IPS-15b (cell line): ENCODE results near the gene EXO5.
"Not testable (repeated sequence)": the region's sequence is repeated elsewhere in the genome, so short reads cannot be mapped to it uniquely, and the experiment has no call there.

Experiments
- H3K27me3 ChIP-seq: one replicate; pipeline ENCODE4 v1.6.1; 2013; ENCODE audit warnings: low read length; ENCODE audit not compliant: control insufficient read depth, insufficient read depth
- H3K36me3 ChIP-seq: one replicate; pipeline ENCODE4 v1.6.1; 2013; ENCODE audit warnings: low read length; ENCODE audit not compliant: control insufficient read depth, insufficient read depth
- H3K4me1 ChIP-seq: one replicate; pipeline ENCODE4 v1.6.1; 2013; ENCODE audit warnings: mild to moderate bottlenecking, low read length; ENCODE audit not compliant: control insufficient read depth, insufficient read depth
- H3K4me3 ChIP-seq: one replicate; pipeline ENCODE4 v1.5.1; 2013; ENCODE audit warnings: low read depth, low read length
- H3K9ac ChIP-seq: one replicate; pipeline ENCODE4 v1.6.1; 2013; ENCODE audit warnings: low read depth, mild to moderate bottlenecking, low read length
- H3K9me3 ChIP-seq: one replicate; pipeline ENCODE4 v1.6.1; 2013; ENCODE audit warnings: mild to moderate bottlenecking, low read length; ENCODE audit not compliant: control insufficient read depth, insufficient read depth

Gene EXO5

GRCh38 chr1:40519517-40519916, 10.9 kb downstream of the EXO5 start:
- H3K4me1 ChIP-seq: no peaks in the 10 kb centered on the region

DNA sequence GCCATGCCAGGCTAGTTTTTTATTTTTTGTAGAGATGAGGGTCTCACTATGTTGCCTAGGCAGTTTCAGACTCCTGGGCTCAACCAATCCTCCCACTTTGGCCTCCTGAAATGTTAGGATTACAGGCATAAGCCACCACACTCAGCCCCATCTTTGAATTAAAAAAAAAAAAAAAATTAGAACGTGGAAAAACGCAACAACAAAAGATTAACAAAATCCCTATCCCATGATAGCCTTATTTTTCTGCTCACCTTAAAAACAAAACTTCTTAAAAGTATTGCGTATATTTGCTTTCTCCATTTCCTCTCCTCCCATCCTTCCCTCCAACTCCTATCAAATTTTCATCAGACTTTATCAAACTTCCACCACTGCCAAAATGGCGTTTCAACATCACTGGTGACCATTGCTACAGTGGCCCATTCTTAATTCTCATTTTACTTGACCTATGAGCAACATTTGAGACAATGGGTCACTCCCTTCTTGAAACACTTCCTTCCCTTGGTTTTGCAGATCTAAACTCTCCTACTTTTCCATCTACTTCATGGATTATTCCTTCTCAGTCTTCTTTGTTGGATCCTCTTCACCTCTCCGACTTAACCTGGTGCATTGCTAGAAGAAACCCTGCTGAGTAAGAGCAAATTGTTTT, 22.3 kb downstream of the EXO5 start:
- Histone ChIP-seq H3K4me3 (peak overlapping the region; percentile 88), H3K4me1 (no peaks in the 10 kb centered on the region), H3K9me3 (no peaks in the 10 kb centered on the region), H3K9ac (peak overlapping the region; percentile 83), H3K27me3 (no peaks in the 10 kb centered on the region), H3K36me3 (no peaks in the 10 kb centered on the region)

More at GRCh38 chr1:40519517-40519916, 10.9 kb downstream of the EXO5 start:
- H3K9me3 ChIP-seq: no peaks in the 10 kb centered on the region
- H3K27me3 ChIP-seq: no peaks in the 10 kb centered on the region
- no peaks in the 10 kb centered on the region for H3K36me3 ChIP-seq
- no peak overlapping the region for H3K9ac ChIP-seq
- H3K4me3 ChIP-seq: no peak overlapping the region

- H3K4me3 ChIP-seq: peak within 1 kb of the TSS; percentile 88
- no peaks in the 10 kb centered on the region for H3K27me3 ChIP-seq
- H3K4me1 ChIP-seq: no peaks in the 10 kb centered on the region
- no peaks in the 10 kb centered on the region for H3K9me3 ChIP-seq
- peak within 1 kb of the TSS; percentile 83 for H3K9ac ChIP-seq
- no peaks in the 10 kb centered on the region for H3K36me3 ChIP-seq
Observed at GRCh38 chr1:40531381-40532061, 23.0 kb downstream of the EXO5 start, which contains the start of gene ZNF684. TSS of gene ZNF684 (plus strand) at chr1:40531637. CDS start at chr1:40533167, 1,530 bp downstream.

DNA sequence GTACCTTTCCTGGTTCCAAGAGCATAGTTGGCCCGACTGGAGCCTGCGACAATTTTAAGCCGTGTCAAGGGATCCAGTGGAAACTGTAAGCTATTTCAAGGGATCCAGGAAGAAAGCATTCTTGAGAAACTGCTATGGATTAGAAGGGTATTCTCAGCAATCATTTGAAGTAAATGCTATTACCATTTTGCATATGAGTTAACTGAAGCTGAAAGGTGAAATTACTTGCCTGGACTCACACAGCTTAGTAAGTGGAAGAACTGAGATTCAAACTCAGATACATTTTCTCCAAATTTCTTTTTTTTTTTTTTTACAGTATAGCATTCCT, 23.5 kb downstream of the EXO5 start:
- no peaks in the 10 kb centered on the region for H3K36me3 ChIP-seq
- H3K4me1 ChIP-seq: no peaks in the 10 kb centered on the region
- H3K9ac ChIP-seq: peak overlapping the region; percentile 57
- peak overlapping the region; percentile 88 for H3K4me3 ChIP-seq
- no peaks in the 10 kb centered on the region for H3K27me3 ChIP-seq
- H3K9me3 ChIP-seq: no peaks in the 10 kb centered on the region

DNA sequence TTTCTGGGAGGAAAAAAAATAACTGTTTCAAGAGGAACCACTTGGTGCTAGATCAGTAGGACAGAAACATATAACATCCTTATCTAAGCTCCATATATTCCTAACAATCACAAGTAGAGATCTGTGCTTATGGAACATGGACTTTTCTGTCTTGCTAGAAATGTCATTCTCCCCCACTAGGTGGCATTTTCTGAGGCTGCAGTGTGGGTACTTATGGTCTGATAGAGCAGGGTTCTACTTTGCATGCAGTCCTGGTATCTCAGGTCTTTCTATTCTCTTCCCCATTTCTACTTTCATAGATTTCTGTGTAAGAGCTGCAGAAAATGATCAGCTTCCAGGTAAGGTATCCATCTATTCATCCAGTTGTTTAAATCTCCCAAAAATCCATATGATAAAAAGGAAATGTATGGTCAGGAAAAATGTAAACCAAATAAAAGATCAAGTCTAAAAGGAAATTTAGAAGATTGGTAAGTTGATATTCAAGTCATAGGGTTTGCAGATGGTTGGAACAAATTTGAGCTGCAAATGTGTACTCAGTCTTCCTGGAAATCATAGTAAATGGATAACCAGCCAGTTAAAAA, 24.4 kb downstream of the EXO5 start:
- Histone ChIP-seq H3K9me3 (no peaks in the 10 kb centered on the region), H3K4me1 (no peaks in the 10 kb centered on the region), H3K4me3 (no peak overlapping the region), H3K36me3 (no peaks in the 10 kb centered on the region), H3K27me3 (no peaks in the 10 kb centered on the region), H3K9ac (no peak overlapping the region)

DNA sequence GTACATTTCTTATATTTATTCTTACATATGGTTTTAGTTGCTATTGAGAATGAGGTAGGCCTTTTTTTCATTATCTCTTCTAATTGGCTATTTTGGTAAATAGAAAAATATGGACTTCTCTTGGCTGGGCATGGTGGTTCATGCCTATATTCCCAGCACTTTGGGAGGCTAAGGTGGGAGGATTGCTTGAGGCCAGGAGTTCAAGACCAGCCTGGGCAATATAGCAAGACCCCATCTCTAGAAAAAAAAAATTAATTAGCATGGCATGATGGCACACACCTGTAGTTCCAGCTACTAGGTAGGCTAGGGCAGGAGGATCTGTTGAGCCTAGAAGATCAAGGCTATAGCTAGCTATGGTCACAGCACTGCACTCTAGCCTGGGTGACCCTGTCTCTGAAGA, 26.0 kb downstream of the EXO5 start:
- Histone ChIP-seq H3K9ac (no peak overlapping the region), H3K27me3 (no peaks in the 10 kb centered on the region), H3K36me3 (no peaks in the 10 kb centered on the region), H3K4me1 (no peaks in the 10 kb centered on the region), H3K9me3 (no peaks in the 10 kb centered on the region), H3K4me3 (no peak overlapping the region)

- H3K36me3 ChIP-seq: no peaks in the 10 kb centered on the region
Observed at GRCh38 chr1:40535732-40536131, 27.2 kb downstream of the EXO5 start.

GRCh38 chr1:40539338-40539737, 30.8 kb downstream of the EXO5 start:
- H3K27me3 ChIP-seq: no peaks in the 10 kb centered on the region
- H3K9me3 ChIP-seq: no peaks in the 10 kb centered on the region
- no peaks in the 10 kb centered on the region for H3K4me1 ChIP-seq
- no peak overlapping the region for H3K4me3 ChIP-seq
- no peaks in the 10 kb centered on the region for H3K36me3 ChIP-seq
- H3K9ac ChIP-seq: no peak overlapping the region

More at GRCh38 chr1:40535732-40536131, 27.2 kb downstream of the EXO5 start:
- H3K9ac ChIP-seq: no peak overlapping the region
- H3K4me1 ChIP-seq: no peaks in the 10 kb centered on the region
- H3K4me3 ChIP-seq: no peak overlapping the region
- no peaks in the 10 kb centered on the region for H3K9me3 ChIP-seq
- no peaks in the 10 kb centered on the region for H3K27me3 ChIP-seq

- Histone ChIP-seq H3K4me1 (no peaks in the 10 kb centered on the region), H3K9ac (no peak overlapping the region), H3K27me3 (no peaks in the 10 kb centered on the region), H3K9me3 (no peaks in the 10 kb centered on the region), H3K36me3 (peaks cover 4% of the 10 kb centered on the region), H3K4me3 (no peak overlapping the region)
Observed at GRCh38 chr1:40546957-40547356, 38.4 kb downstream of the EXO5 start.

- no peaks in the 10 kb centered on the region for H3K9me3 ChIP-seq
- H3K4me3 ChIP-seq: no peak overlapping the region
- H3K4me1 ChIP-seq: no peaks in the 10 kb centered on the region
- no peak overlapping the region for H3K9ac ChIP-seq
- H3K36me3 ChIP-seq: no peaks in the 10 kb centered on the region
- no peaks in the 10 kb centered on the region for H3K27me3 ChIP-seq
Observed at GRCh38 chr1:40553017-40553416, 44.5 kb downstream of the EXO5 start.

DNA sequence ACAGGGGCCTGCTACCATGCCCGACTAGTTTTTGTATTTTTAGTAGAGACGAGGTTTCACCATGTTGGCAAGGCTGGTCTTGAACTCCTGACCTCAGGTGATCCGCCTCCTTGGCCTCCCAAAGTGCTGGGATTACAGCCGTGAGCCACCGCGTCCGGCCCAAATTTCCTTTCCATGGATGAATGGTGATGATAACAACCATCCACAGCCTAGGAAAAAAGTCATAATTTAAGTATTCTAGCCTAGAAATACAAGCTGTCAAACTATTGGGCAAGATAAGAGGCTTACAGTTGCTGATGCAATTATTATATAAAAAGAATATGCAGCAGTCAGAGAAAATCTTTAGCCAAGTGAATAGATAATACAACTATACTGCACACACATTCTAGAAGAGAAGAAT, 46.2 kb downstream of the EXO5 start:
- H3K27me3 ChIP-seq, H3K9ac ChIP-seq, H3K4me1 ChIP-seq, H3K4me3 ChIP-seq, H3K36me3 ChIP-seq, H3K9me3 ChIP-seq: not testable (repeated sequence)

DNA sequence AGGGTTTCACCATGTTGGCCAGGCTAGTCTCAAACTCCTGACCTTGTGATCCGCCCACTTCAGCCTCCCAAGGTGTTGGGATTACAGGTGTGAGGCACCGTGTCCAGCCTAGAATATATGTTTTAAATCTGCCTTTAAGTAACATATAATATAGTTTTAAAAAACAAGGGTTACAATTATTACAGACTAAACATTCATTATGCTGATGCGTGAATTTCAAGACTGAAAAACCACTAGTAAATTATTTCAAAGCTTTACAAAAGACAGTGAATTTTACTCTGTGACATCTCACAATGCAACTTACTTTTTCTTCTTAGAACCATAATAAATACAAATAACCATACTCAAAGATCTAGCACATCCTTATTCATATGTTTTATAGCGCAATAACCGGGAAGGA, 47.6 kb downstream of the EXO5 start:
- Histone ChIP-seq H3K4me3 (no peak overlapping the region), H3K27me3 (no peaks in the 10 kb centered on the region), H3K36me3 (no peaks in the 10 kb centered on the region), H3K9ac (no peak overlapping the region), H3K9me3 (no peaks in the 10 kb centered on the region), H3K4me1 (no peaks in the 10 kb centered on the region)
